OCI-LY1 (cell line): Measurements from ENCODE around the gene TPCN2.

Experiments used
- CTCF ChIP-seq: fragments of 200-600 bp; sonication (generic), shearing (Covaris generic); IDR thresholded peaks from 2 replicates; pipeline ENCODE4 v1.5.1; 2017; ENCODE audit warnings: mild to moderate bottlenecking, antibody characterized with exemption, low read length, moderate library complexity, mixed read lengths
- EZH2 ChIP-seq: fragments of 200-600 bp; sonication (generic), shearing (Covaris generic); IDR thresholded peaks from 2 replicates; pipeline ENCODE4 v1.8.0; 2017; ENCODE audit warnings: borderline replicate concordance, mixed run types, mild to moderate bottlenecking, antibody characterized with exemption, low read length, moderate library complexity, mixed read lengths

GRCh38 chr11:69000391-69000790 is 48.3 kb upstream of the TPCN2 start:
- TF ChIP-seq CTCF (no peak), EZH2 (no peak)
